NCI-H1417 (cell line): Measurements from ENCODE around the gene PVALEF.

ENCODE experiments used
- DNase-seq, 3 experiments: peaks; one replicate each; lab custom pipeline; 2025; lab: John Stamatoyannopoulos, UW

Gene PVALEF

GRCh38 chr17:81183807-81184206 is 18.5 kb downstream of the PVALEF start:
- DNase-seq = no peak

- peak in 2 of 3 experiments; percentile 19 to 41 for DNase-seq
Measured at GRCh38 chr17:81184555-81184954, 19.2 kb downstream of the PVALEF start.

DNA sequence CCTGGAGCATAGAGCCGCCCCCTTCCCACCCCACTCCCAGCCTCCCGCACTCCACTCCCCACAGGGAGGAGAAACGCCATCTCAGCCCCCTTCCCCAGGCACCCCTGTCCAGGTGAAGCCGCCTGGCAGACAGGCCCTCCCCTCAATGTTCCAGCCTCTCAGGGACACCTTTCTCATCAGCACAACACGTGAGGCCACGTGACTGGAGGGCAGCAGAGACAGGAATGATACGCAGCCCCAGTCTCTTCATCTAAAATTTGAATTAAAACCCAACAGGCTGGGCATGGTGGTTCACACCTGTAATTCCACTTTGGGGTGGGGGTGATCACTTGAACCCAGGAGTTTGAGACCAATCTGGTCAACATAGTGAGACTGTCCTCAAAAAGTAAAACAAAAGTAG is 20.9 kb downstream of the PVALEF start:
- no peak for DNase-seq

GRCh38 chr17:81187120-81187519 is 21.8 kb downstream of the PVALEF start:
- DNase-seq = no peak

- no peak for DNase-seq
Measured at GRCh38 chr17:81187586-81188490, 22.5 kb downstream of the PVALEF start.

DNA sequence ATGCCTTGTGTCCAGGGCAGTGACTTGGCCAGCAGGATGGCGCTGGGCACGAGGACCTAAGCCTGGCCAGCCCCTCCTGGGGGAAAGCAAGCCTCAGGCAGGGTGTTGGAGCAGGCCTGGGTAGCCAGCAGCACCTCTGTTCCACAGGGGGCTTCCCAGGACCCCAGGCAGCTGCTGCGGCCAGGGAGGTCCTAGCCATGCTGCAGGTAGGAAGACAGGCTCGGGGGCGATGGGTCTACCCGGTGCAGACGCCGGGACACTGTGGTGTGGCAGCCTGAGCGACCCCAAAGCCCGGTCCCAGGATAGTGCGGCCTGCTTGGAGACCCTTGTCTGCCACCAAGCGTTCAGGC is 23.2 kb downstream of the PVALEF start:
- no peak for DNase-seq

- no peak for DNase-seq
Measured at GRCh38 chr17:81189016-81189415, 23.7 kb downstream of the PVALEF start.

DNA sequence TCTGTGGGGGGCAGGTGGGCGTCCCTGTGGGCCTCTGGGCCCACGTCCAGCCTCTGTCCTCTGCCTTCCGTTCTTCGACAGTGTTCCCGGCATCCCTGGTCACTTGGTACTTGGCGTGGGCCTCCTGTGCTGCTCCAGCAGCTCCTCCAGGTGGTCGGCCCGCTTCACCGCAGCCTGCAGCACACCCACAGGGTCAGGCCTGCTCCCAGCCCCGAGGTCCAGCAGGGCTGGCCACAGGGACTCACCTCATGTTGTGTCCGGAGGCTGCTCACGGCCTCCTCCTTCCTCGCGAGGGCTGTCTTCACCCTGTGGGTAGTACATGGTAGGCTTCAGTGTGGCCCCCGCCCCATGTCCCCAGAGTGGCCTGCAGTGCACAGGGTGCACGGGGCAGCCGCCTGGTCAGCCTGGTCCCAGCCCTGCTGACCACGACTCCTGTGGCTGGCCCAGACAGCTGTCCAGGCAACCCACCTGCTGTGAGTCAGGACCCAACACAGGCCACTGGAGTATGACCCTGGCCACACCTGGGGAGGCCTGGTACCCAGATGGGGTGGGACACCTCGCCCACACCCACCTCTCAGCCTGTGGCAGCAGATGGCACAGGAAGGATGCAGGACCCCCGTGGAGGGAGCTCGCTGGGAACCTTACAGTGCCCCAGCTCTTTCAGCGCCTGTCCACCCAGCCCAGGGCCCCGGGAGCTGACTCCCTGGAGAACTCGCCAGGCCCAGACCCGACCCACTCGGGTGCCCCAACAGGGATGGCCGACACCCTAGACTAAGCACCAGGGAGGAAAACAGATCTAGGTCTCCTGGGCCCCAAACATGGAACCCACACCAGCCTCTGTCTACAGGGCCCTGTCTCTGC is 24.6 kb downstream of the PVALEF start:
- DNase-seq = no peak

DNA sequence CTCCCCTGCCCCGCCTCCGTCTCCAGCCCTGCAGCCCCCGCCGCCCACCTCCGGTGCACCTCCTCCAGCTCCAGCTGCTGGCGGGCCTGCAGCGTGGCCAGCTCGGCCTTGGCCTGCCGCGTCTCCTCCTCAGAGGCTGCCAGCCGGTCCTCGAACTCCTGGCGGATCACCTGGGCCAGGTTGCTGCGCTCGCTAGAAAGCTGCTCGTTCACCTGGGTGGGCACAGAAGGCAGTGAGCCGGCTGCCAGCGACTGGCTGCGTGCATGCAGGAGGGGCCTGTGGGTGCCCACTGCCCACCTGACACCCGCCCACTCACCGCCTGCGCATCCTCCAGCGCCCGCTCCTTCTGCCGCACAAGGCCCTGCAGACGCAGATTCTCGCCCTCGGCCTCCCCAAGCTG is 25.3 kb downstream of the PVALEF start:
- DNase-seq = no peak

DNA sequence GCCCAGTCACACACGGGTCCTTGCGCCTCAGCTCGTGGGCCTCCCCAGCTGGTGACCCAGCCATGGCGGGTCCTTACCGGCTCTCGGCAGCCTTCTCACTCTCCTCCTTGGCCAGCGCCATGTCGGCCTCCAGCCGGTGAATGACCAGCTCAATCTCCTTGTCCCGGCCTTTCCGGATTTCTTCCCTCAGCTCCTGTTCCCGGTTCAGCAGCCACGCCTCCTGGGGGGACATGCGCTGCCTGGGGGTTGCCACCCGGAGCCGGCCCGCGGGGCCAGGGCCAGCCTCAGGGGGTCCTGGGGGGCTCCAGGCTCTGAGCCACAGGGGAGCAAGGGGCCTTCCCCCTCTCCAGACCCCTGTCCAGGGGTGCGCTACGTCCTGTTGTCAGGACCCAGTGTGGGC is 25.8 kb downstream of the PVALEF start:
- no peak for DNase-seq

DNA sequence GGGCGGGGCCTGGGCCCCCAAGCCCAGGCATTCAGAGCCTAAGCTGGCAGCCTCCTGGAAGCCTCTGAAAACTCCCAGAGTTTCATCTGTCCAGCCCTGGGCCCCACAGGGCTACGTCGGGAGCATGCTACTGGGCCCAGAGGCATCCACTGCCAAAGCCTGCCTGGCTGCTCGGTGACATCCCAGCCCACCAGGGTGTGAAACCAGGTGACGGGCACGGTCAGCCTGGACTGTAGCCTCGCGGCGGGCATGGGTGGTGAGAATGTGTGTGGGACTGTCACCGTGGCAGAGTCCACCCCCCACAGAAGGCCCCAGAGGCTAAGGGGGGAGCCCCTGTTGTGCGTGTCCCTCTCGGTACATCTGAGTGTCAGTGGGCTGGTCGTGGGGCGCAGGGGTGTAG is 26.3 kb downstream of the PVALEF start:
- no peak for DNase-seq

DNA sequence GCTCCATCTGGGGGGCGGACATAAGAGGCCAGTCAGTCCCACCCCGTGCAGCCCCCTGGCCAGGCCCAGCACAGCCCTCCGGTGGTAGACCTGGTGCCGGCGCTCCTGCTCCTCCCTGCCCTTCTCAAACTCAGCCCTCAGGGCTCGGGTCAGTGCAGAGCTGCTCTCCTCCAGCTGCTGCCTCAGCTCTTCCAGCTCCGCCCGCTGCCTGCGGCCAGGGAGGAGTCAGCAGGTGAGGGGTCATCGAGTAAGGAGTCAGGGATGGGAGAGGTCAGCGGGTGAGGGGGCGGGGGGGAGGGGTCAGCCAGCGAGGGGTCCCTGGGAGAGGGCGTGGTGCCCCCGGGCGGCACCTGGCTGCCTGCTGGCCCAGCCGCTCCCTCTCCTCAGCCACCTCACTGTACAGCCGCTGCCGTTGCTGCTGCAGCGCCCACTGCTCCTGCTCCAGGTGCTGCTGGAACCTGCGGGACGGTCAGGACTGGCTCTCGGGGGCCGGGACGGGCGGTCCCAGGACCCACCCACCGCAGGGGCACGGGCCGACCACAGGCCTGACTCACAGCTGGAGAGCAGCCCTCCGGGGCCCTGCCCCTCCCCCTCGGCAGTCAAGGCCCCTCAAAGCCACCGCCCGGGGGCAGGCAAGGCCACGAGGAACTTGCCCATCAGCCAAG is 27.2 kb downstream of the PVALEF start:
- DNase-seq = peak in 1 of 3 experiments; percentile 38

- no peak for DNase-seq
Measured at GRCh38 chr17:81193051-81193410, 27.7 kb downstream of the PVALEF start.

DNA sequence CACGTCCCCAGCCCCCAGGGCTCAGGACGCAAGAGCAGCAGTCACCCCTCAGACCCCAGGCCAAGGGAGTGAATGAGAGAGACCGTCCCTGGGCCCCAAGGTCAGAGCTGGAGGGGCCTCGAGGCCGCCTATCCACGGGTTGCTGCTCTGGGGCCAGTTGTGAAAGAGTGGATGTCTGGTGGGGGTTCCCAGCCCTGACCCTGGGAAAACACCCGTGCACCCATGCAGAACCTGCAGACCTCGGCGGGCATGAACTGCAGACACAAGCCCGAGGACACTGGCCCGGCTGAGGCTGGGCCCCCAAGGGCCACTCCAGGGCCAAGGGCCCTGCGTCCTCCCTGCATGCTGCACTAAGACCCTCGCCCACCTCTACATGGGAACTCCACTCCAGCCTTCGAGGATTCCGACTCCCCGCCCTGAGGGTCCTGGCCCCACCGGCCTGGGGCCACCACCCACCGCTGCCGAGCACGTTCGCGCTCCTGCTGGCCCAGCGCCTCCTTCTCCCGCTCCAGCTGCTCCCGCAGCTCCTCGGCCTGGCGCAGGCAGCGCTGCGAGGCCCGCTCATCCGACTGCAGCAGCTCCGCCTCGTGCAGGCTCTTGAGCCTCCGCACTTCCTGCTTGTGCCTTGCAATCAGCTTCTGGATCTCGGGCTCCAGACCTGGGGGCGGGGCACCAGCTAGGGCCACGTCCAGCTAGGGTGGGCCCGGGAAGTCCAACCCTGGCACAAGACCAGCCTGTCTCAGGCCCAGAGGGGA is 28.3 kb downstream of the PVALEF start:
- no peak for DNase-seq

DNA sequence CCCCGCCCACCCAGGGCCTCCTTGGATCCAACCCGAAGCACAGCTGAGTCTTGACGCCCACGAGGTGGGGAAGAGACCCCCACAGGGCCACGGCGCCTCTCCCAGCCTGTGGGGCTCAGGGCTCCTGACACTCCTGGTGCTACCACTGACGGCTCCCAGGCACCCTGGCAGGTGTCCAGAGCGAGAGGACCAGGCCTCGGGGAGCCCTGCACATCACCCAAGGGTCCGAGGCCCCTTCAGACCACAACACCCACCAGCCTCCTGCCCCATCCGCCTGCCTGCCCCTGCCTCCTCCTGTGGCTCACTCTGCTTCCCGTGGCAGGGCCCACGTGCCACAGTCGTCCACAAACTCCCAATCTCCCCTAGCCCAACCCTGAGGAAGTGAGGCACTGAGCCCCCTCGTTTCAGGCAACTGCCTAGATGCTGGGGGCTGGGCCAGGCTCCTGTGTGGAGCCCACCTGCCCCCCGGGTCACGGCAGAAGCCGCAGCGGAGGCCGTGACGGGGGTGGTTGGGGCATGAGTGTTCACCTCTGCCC is 29.0 kb downstream of the PVALEF start:
- DNase-seq = no peak

GRCh38 chr17:81194941-81195901 is 29.9 kb downstream of the PVALEF start:
- no peak for DNase-seq

DNA sequence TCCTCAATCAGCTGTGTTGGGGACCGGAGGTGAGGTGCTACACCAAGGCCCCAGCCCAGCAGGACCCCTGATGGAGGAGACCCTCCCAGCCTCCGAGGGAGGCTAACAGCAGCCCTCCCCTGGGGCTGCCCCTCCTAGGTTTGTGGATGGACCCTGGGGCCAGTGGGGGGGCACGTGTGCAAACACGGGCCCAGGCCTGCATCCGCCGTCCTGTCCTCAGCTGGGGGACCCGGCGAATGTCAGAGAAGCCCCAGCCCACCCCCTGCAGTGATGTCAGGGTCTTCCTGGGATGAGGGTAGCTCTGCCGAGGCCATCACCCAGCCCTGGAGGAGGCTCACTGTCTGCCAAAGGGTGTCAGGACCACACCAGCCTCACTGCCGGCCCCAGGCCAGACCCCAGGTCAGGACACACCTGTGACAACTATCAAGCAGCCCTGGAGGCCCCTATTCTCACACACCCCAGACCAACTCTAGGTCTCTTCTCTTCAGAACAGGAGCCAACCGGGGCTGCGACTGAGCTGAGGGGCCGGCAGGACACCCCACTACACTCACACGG is 30.7 kb downstream of the PVALEF start:
- DNase-seq = no peak

DNA sequence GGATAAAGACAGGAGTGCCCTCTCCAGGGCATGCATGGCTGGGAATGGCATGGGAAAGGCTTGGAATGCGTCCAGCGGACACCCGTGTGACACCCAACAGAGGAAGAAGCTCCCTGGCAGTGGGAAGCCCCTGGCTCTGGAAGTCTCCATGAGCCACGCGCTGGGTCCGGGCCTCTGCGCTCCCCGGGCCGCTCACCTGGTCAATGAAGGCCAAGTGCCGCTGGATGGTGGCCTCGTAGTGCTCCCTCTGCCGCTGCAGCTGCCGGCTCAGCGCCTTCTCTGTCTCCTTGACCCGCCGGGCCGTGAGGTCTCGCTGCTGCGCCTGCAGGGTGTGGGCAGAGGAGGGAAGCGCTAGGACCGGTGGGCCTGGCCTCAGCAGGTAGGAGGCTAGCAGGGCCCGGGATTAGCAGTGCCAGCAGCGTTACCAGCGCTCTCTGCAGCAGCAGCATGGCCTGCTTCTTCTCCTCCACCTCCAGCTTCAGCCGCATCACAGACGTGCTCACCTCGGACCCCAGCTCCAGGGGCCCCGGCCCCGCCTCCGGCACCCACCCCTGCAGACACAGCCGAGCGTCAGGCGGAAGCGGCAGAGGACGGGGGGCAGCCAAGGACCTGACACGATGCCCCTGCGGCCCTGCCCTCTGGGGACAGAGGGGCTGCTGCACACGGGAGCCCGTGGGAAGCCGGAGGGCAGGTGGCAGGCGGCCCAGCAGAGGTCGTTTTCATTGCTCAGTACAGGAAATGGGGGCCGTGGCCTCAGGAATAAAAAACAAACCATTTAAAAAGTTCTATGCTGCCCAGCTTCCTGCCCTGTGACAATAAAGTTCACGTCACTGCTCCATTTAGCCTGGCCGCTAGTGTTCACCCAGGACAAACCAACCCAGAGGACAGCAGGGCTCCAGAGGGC is 31.4 kb downstream of the PVALEF start:
- no peak for DNase-seq

- DNase-seq = no peak
Measured at GRCh38 chr17:81197409-81197795, 32.1 kb downstream of the PVALEF start.
